GM21360 (cell line): ENCODE results near the gene ZFYVE28.

Experiments used
- ATAC-seq: cut with Tn5 transposase; IDR thresholded peaks from one replicate; pipeline ENCODE4 v1.9.1; 2021; ENCODE audit warnings: mild to moderate bottlenecking, moderate library complexity; ENCODE audit not compliant: unreplicated experiment

Gene ZFYVE28

GRCh38 chr4:2370597-2371320, 47.7 kb downstream of the ZFYVE28 start:
- no peak for ATAC-seq

DNA sequence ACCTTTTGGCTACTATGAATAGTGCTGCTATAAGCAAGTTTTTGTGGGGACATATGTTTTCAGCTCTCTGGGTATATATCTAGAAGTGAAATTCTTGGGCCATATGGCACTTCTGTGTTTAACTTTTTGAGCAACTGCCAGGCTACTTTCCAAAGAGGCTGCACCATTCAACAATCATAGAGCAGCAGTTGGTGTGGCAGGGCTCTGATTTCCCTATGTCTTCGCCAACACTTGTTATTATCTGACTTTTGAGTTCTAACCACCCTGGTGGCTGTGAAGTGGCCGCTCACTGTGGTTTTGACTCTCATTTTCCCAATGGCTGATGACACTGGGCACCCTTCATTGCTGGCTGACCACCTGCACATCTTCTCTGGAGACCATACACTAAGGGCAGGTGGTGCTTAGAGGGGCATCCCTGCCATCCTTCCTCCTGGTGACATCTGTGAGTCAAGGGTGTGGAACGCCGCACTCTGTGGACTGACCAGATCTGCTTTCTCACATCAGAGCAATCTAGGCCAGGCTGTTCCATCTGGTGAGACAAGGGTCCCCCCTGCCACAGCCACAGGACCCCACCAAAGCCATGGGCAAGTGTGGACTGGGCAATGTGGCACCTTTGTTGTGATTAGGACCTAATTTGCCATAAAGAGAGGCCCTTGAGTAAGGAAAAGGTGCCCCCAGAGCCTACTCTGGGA, 49.6 kb downstream of the ZFYVE28 start:
- ATAC-seq, result no peak

- no peak for ATAC-seq
Measured at GRCh38 chr4:2367626-2368025, 50.8 kb downstream of the ZFYVE28 start.

- ATAC-seq, result no peak
Measured at GRCh38 chr4:2366252-2367192, 51.9 kb downstream of the ZFYVE28 start.

DNA sequence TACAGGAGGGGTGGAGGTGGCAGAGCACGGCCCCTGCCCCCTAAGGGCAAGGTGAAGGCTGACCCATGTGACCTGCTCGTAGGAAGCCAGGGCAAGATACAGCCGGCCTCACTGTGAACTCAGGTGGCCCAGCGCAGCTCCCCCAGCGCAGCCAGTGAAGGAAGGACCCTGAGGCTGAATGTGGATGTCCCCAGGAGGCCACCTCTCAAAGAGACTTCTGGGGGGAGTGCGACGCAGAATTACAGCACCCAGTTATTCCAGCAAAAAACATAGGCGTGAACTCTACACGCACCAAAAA, 52.6 kb downstream of the ZFYVE28 start:
- no peak for ATAC-seq

GRCh38 chr4:2365054-2365912, 53.2 kb downstream of the ZFYVE28 start:
- ATAC-seq, result no peak

GRCh38 chr4:2364654-2365053, 53.8 kb downstream of the ZFYVE28 start:
- ATAC-seq, result no peak

DNA sequence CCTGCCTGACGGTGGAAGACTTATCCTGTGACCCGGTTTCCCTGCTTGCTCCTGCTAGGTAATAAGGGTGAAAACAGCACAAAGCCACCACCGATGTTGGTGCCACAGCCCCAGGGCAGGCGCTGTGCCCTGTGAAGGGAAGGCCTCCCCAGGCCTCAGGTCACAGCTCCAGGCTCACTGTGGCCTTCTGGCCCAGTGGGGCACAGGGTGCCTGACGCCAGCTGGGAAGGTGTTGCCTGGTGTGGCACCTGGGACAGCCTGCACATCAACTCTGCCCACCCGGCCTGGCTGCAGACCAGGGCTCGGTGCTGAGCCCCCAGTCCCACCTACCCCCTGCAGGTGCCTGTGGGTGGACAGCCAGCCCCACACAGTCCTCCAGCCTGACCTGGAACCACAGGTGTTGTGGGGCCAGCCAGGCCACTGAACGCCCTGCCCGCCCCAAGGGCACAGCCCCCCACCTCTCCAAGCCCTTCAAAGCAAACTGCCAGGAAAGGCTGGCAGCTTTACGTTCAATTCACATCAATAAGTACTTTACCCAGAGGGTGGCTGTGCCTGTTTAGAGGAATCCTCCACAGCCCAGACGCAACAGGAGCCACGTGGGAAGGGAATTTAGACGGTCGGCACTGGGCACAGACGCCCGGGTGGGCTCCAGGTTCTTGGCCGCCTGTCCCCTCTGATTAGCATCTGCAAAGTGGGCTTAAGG, 54.3 kb downstream of the ZFYVE28 start:
- ATAC-seq, result no peak

DNA sequence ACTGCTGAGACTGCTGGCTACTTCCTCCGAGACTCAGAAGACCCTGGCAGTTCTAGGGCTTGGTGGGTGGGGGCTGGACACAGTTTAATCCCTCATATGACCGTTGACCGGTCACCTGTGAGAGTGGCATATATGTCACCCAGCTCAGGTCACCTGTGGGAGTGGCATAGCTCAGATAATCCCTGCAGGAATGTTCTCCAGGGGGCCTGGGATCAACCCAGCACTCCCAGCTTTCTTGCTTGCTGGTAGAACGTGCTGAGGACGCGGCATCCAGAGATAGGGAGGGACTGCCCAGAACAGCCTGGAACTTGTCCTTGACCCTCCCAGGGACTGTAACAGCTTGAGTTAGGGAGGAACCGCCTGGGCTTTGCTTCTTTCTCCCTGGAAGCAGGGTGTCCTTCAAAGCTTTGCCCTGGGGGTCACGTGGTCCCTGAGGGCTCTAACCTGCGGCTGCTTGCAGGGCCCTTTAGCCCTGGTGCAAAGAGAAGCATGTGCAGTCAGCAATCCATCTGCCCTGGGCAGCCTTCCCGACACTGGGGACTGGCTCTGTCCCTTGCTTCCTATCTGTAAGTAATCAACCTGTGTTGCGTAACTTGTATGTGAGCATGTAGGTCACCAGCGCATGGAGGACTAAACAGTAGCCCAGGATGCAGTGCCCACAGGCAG, 55.3 kb downstream of the ZFYVE28 start:
- ATAC-seq, result no peak

- ATAC-seq, result no peak
Measured at GRCh38 chr4:2362266-2363055, 56.0 kb downstream of the ZFYVE28 start.

- no peak for ATAC-seq
Measured at GRCh38 chr4:2361366-2362265, 56.8 kb downstream of the ZFYVE28 start.

GRCh38 chr4:2360396-2360730, 58.1 kb downstream of the ZFYVE28 start:
- no peak for ATAC-seq

DNA sequence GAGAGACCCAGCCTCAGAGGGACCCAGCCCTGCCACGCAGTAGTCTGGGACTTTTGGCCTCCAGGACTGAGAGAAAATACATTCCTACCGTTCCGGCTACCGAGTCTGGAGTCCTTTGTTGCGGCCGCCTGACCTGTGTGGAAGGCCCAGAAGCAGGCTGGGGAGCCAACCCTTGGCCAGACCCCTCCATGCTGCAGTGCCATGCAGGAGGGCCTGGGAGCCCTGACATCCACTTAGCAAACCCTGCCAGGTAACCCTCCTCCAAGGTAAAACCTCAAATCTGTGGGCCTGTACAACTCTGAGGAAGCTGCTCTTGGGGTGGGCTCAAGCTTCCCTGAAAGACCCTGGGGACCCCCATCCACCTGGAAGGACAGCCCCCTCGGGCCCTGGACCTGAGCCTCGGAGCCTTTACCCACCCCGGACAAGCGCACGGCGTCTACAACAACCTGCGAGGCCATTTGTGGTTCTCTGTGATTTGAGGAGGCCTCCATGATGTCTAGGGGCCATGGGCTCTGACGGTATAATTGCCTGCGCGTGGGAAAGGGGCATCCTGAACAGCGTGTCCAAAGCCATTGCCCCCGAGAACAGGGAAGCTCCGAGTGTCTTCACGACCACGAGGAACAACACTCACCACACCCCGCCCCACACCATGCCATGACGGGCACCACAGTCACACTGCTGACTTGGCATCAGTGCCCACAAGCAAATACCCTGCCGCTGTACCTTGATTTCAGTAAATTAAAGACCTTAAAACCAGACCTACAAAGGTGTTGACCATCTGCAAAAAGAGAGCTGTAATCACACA, 58.7 kb downstream of the ZFYVE28 start:
- ATAC-seq, result no peak

DNA sequence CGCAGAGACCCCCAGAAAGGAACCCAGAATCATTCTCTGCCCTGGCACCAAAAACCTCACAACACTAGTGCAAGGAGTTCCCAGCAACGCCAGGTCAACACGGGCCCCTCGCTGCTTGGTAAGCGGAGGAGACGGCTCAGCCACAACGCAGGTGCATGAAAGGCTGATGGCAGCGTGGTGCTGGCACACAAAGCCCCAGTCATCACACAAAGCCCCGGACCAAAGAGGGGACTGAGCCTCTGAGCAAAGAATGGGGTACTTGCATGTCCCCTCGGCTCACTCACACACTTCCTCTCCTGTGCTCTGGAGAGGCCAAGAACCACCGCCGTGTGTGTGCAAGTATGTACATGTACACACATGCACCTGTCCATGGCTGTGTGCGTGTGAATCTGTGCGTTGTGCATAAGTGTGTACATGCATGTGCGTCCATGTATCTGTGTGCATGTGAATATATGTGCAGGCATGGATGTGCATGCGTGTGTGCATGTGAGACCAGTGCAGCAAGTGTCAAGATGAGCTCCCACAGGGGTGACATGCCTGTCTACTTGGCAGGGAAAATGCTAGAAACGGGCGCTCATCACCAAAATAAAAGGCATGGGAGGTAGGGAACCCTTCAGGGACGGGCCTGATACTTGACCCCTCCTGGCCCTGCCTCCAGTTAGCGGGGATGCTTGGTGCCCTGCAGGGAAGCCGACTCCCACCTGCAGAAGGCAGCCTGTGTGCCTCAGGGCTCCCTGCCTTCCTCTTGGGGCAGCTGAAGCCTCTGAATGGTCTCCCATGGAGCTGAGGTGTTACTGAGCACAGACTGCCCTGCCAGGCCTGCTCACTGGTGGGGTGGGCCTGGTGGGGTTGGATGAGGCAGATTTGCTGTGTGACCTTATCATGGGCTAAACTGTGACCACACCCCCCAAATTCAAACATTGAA, 60.4 kb downstream of the ZFYVE28 start:
- ATAC-seq, result no peak

DNA sequence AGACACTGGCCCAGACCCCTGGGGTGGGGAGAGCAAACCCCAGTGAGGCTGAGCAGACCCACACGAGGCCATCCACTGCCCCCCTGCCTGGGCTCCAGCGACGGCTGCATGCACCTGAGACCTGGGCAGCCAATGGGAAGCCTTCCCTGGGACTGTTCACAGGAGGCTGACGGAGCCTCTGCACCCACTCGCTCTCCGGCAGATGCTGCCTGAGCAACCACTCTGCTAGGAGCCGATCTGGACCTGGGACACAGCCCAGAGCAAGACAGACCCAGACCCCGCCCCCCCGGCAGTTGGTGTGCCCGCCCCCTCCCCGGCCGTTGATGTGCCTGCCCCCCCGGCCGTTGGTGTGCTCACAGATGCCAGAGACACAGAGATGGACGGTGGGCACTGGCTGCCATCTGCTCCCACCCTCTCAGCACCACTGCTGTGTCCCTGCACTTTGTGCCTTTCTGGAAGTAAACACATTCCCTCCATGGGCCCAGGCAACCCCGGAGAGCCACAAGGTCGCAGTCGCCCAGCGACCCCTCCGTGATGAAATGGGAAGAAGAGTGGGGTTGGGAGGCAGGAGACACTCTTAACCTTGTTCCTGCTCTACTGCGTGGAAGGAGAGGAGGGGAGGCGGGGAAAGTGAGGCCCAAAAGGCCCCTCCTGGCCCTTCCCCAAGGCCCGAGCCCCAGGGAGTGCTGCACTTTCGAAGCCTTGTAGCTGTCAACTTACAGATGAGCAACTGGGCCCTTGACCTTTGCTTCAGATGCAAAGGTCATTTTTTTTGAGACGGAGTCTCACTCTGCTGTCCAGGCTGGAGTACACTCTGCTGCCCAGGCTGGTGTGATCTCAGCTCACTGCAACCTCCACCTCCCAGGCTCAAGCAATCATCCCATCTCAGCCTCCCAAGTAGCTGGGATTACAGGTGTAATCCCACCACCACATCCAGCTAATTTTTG, 62.0 kb downstream of the ZFYVE28 start:
- ATAC-seq, result no peak
